ENCODE results near the gene SOX8. TPM values are rescaled to one million over a fixed set of nuclear protein-coding genes. Genes with fewer than 3 reads are reported as not detected.

Gene SOX8
- under 0.01 TPM in 2 replicates for total RNA-seq

DNA sequence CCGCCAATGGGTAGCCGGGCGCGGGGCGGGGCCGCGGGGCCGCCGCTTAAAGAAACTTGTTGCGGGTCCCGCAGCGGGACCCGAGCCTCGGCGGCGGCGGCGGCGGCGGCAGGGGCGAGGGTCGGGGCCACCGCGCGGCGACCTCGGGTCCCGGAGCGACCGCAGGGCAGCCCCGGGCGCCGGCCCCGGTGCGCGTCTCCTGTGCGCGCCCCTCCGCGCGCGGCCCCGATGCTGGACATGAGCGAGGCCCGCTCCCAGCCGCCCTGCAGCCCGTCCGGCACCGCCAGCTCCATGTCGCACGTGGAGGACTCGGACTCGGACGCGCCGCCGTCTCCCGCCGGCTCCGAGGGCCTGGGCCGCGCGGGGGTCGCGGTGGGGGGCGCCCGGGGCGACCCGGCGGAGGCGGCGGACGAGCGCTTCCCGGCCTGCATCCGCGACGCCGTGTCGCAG lies at the start of gene SOX8:
Gene SOX8 (plus strand): TSS at position 76 of the 450 bp plus-strand sequence. CDS start 153 bp downstream, at position 229.
- DNase-seq (ENCODE audit: low read depth) (no peak), FAIRE-seq (no peak)
- TF ChIP-seq, protein P1, sequence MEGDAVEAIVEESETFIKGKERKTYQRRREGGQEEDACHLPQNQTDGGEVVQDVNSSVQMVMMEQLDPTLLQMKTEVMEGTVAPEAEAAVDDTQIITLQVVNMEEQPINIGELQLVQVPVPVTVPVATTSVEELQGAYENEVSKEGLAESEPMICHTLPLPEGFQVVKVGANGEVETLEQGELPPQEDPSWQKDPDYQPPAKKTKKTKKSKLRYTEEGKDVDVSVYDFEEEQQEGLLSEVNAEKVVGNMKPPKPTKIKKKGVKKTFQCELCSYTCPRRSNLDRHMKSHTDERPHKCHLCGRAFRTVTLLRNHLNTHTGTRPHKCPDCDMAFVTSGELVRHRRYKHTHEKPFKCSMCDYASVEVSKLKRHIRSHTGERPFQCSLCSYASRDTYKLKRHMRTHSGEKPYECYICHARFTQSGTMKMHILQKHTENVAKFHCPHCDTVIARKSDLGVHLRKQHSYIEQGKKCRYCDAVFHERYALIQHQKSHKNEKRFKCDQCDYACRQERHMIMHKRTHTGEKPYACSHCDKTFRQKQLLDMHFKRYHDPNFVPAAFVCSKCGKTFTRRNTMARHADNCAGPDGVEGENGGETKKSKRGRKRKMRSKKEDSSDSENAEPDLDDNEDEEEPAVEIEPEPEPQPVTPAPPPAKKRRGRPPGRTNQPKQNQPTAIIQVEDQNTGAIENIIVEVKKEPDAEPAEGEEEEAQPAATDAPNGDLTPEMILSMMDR (IDR thresholded peaks at IDR 0.05; ENCODE audit: insufficient read depth, low read length, severe bottlenecking) = no peak
- Histone ChIP-seq H3K4me3 (ENCODE audit: low read depth, low read length) (peak within 1 kb of the TSS; percentile 2), H3K36me3 (ENCODE audit: control insufficient read depth, insufficient read depth, low read length) (no peaks in the 10 kb centered on the region), H3K27me3 (ENCODE audit: control insufficient read depth, insufficient read depth, low read length) (peaks cover 22% of the 10 kb centered on the region)

DNA sequence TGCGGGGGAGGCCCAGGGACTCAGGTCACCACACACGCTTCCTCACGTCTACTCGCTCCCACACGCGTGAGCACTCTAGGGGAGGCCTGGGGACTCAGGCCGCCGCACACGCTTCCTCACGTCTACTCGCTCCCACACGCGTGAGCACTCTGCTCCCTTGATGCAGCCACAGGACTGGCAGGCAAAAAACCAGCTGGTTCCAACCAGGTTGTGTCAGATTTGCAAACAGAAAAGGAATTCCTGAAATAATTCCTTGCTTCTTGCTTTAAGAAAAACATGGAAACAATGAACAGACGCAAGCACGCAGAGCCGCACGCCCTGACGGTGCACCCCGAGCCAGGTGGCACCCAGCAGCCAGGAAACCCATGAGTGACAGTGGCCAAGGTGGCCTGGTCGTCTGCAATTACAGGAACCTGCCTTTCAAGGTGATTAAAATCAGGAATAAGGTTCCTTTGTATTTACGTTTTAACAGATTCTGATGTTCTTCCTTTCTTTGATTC lies 48.7 kb upstream of the SOX8 start:
- FAIRE-seq = no peak
- Histone ChIP-seq H3K4me3 (ENCODE audit: low read depth, low read length) (no peak overlapping the region), H3K36me3 (ENCODE audit: control insufficient read depth, insufficient read depth, low read length) (no peaks in the 10 kb centered on the region)

DNA sequence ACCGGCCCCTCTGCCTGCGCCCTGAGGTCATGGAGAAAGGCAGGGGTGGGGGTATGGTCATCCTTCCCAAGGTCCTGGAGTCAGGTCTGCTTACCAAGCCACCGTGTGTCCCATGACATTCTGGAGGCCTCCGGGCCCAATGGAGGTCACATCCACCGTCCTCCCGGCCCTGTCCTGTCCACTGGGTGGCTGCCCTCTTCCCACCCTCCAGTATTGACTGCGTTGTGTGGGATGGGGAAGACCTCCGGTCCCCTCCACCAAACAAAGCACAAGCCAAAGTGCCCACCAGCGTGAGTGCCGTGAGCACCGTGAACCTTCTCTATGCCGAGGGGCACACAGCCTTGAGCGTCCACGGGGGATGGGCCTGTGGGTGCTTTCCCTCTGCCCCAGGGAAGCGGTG lies 48.0 kb upstream of the SOX8 start:
- H3K27me3 ChIP-seq (ENCODE audit: control insufficient read depth, insufficient read depth, low read length) = no peaks in the 10 kb centered on the region
- DNase-seq (ENCODE audit: low read depth) (no peak), FAIRE-seq (no peak)
- TF ChIP-seq, protein P1 (IDR thresholded peaks at IDR 0.05; ENCODE audit: insufficient read depth, low read length, severe bottlenecking) = no peak
- no peaks in the 10 kb centered on the region for H3K36me3 ChIP-seq (ENCODE audit: control insufficient read depth, insufficient read depth, low read length)
- H3K4me3 ChIP-seq (ENCODE audit: low read depth, low read length) = no peak overlapping the region

More for the DNA sequence above, 48.7 kb upstream of the SOX8 start:
- TF ChIP-seq, protein P1 (IDR thresholded peaks at IDR 0.05; ENCODE audit: insufficient read depth, low read length, severe bottlenecking) = no peak
- no peaks in the 10 kb centered on the region for H3K27me3 ChIP-seq (ENCODE audit: control insufficient read depth, insufficient read depth, low read length)
- no peak for DNase-seq (ENCODE audit: low read depth)

DNA sequence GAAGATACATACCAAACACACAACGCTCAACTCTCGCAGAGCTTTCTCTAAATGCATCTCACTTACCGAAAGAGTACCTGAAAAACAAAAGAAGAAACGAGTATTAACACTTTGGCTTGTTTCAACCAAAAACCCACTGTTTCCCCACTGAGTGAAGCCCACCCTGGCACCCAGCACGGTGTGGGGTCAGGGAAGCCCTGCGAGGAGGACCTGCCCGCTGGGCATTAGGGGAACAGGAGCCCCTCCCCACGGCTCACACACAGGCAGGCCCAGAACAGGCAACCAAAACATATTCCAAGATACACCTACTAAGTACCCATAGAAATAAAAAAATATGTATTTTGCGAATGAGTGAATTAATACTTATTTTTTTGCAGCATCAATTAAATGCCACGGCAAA lies 47.4 kb upstream of the SOX8 start:
- DNase-seq (ENCODE audit: low read depth) (no peak), FAIRE-seq (no peak)
- H3K36me3 ChIP-seq (ENCODE audit: control insufficient read depth, insufficient read depth, low read length) = no peaks in the 10 kb centered on the region
- no peak overlapping the region for H3K4me3 ChIP-seq (ENCODE audit: low read depth, low read length)
- no peaks in the 10 kb centered on the region for H3K27me3 ChIP-seq (ENCODE audit: control insufficient read depth, insufficient read depth, low read length)
- TF ChIP-seq, protein P1 (IDR thresholded peaks at IDR 0.05; ENCODE audit: insufficient read depth, low read length, severe bottlenecking) = no peak

DNA sequence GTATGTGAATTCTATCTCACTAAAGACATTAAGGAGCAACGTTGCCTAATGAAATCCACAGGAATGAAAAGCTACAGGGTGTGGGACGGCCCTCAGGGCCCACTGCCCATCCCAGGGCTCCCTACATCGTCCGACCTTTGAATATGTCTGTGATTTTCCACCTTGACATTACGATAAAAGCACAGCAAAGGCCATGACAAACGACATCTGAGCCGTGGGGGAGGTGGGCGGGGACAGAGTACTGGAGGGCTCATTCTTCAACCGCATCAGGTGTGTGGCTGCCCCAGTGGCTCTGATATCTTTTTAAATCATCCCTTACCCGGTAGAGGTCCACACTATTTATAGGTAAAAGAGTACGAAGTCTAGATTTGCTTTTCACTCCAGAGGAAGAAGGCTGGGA lies 45.9 kb upstream of the SOX8 start:
- no peak for FAIRE-seq
- Histone ChIP-seq H3K4me3 (ENCODE audit: low read depth, low read length) (no peak overlapping the region), H3K36me3 (ENCODE audit: control insufficient read depth, insufficient read depth, low read length) (no peaks in the 10 kb centered on the region), H3K27me3 (ENCODE audit: control insufficient read depth, insufficient read depth, low read length) (no peaks in the 10 kb centered on the region)
- TF ChIP-seq, protein P1 (IDR thresholded peaks at IDR 0.05; ENCODE audit: insufficient read depth, low read length, severe bottlenecking) = no peak
- DNase-seq (ENCODE audit: low read depth) = no peak

DNA sequence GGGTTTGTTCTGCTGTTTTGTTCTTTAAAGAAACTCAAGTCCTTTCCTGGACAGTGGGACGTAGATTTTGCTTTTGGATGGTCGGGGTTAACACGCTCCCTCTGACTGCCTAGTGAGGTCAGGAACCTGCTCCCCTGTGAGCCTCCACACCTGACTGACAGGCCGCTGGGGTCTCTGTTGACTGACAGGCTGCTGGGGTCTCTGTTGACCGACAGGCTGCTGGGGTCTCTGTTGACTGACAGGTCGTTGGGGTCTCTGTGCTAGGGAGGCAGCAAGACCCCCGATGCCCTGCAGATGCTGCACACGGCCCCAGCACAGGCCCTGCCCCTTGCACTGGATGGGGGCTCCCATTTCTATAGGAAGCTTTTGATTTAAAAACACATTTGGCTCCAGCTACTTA lies 44.3 kb upstream of the SOX8 start:
- no peaks in the 10 kb centered on the region for H3K36me3 ChIP-seq (ENCODE audit: control insufficient read depth, insufficient read depth, low read length)
- DNase-seq (ENCODE audit: low read depth) = no peak
- H3K4me3 ChIP-seq (ENCODE audit: low read depth, low read length) = no peak overlapping the region
- TF ChIP-seq, protein P1 (IDR thresholded peaks at IDR 0.05; ENCODE audit: insufficient read depth, low read length, severe bottlenecking) = no peak
- FAIRE-seq = no peak
- no peaks in the 10 kb centered on the region for H3K27me3 ChIP-seq (ENCODE audit: control insufficient read depth, insufficient read depth, low read length)

Measured in bronchial epithelial cell (primary cell).